Upper lobe of right lung (tissue), 1 donor: Measurements from ENCODE around the gene COQ5. TPM values are rescaled to one million over a fixed set of nuclear protein-coding genes. Genes with fewer than 3 reads are reported as not detected.
"Not testable (repeated sequence)": the region's sequence is repeated elsewhere in the genome, so short reads cannot be mapped to it uniquely, and the experiment has no call there.

Source experiments
- ATAC-seq: fragments of 200-7000 bp; cut with Tn5 transposase; one replicate; pipeline ENCODE4 v1.9.1; 2020; ENCODE audit warnings: mild to moderate bottlenecking, moderate library complexity
- DNase-seq: peaks from one replicate; pipeline ENCODE4 v3.0.0-alpha.2; 2020
- H3K27ac ChIP-seq: fragments of 200-600 bp; one replicate; pipeline ENCODE4 v1.8.0; 2022
- H3K27me3 ChIP-seq: fragments of 200-600 bp; one replicate; pipeline ENCODE4 v1.8.0; 2022; ENCODE audit warnings: mild to moderate bottlenecking
- H3K36me3 ChIP-seq: fragments of 200-600 bp; one replicate; pipeline ENCODE4 v1.8.0; 2022
- H3K4me1 ChIP-seq: fragments of 200-600 bp; one replicate; pipeline ENCODE4 v1.8.0; 2022
- H3K4me3 ChIP-seq: fragments of 200-600 bp; one replicate; pipeline ENCODE4 v1.8.0; 2022; ENCODE audit warnings: mild to moderate bottlenecking
- H3K9me3 ChIP-seq: fragments of 200-600 bp; one replicate; pipeline ENCODE4 v1.8.0; 2022
- CTCF ChIP-seq: fragments of 200-600 bp; IDR thresholded peaks from one replicate; pipeline ENCODE4 v1.8.0; 2022; ENCODE audit warnings: antibody characterized with exemption
- intact Hi-C: fragments of 100-400 bp; cut with DNase I; formaldehyde crosslinking; loops from one replicate; pipeline ENCODE4 v1.11.0; 2022
- total RNA-seq: library from RNA; stranded (reverse); fragmentation: NEBNext Ultra II Directional; extraction: Animal tissue kit (Norgen Biotek cat#: 25700); gene quantifications from one replicate; pipeline ENCODE4 v1.2.1, GENCODE V29; 2021
- donor health status: DM: no; HTN: yes; CAD: no; lungs with severe emphysema.

Gene COQ5
- total RNA-seq, 1 donor from 2014 or later: 19.6 TPM

GRCh38 chr12:120534703-120535655, 6.0 kb upstream of the COQ5 start:
- ATAC-seq: peak; percentile 67
- H3K36me3 ChIP-seq: no peaks in the 10 kb centered on the region
- peaks cover 46% of the 10 kb centered on the region for H3K4me1 ChIP-seq
- peak overlapping the region; percentile 87 for H3K4me3 ChIP-seq
- DNase-seq: peak; percentile 77
- peak overlapping the region; percentile 91 for H3K27ac ChIP-seq
- no peaks in the 10 kb centered on the region for H3K27me3 ChIP-seq
- TF ChIP-seq CTCF: peak; percentile 12
- H3K9me3 ChIP-seq: no peaks in the 10 kb centered on the region
- intact Hi-C loops: no loop called here

DNA sequence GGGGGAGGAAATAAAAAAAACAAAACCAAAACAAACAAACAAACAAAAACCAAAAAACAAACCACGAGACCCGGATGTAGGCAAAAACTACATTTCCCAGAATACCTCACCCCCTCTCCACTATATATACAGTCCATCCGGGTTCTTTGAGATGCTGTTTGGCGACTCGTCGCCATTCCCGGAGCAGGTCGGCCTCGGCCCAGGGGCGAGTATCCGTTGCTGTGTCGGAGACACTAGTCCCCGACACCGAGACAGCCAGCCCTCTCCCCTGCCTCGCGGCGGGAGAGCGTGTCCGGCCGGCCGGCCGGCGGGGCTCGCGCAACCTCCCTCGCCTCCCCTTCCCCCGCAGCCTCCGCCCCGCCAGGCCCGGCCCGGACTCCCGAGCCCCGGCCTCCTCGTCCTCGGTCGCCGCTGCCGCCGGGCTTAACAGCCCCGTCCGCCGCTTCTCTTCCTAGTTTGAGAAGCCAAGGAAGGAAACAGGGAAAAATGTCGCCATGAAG, 5.3 kb upstream of the COQ5 start, which contains the start of gene RNF10:
TSS of gene RNF10 (plus strand) at position 154 of the 500 bp plus-strand sequence. CDS start 456 bp downstream, outside the sequence.
- no peak for TF ChIP-seq CTCF
- peak within 1 kb of the TSS; percentile 91 for H3K27ac ChIP-seq
- H3K36me3 ChIP-seq: no peaks in the 10 kb centered on the region
- peaks cover 44% of the 10 kb centered on the region for H3K4me1 ChIP-seq
- no peaks in the 10 kb centered on the region for H3K27me3 ChIP-seq
- DNase-seq (peak; percentile 83), ATAC-seq (peak; percentile 87)
- intact Hi-C loops: no loop called here
- no peaks in the 10 kb centered on the region for H3K9me3 ChIP-seq
- peak within 1 kb of the TSS; percentile 87 for H3K4me3 ChIP-seq

- Histone ChIP-seq H3K36me3 (no peaks in the 10 kb centered on the region), H3K27ac (no peak overlapping the region), H3K27me3 (no peaks in the 10 kb centered on the region), H3K4me3 (no peak overlapping the region), H3K4me1 (peaks cover 36% of the 10 kb centered on the region), H3K9me3 (no peaks in the 10 kb centered on the region)
- no peak for TF ChIP-seq CTCF
- ATAC-seq (no peak), DNase-seq (no peak)
- intact Hi-C loops: no loop called here
Observed at GRCh38 chr12:120532701-120533238, 3.8 kb upstream of the COQ5 start.

DNA sequence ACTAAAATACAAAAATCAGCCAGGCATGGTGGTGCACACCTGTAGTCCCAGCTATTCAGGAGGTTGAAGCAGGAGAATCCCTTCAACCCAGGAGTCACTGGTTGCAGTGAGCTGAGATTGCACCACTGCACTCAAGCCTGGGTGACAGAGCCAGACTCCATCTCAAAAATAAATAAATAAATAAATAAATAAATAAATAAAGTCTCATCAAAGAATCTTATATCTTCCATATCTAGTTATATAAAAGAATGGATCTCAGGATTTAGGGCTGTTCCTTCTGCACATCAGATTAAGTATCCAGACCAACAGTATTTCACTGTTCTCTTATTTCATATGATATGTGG, 1.4 kb upstream of the COQ5 start:
- Histone ChIP-seq H3K4me3 (peak overlapping the region; percentile 83), H3K27ac (peak overlapping the region; percentile 97)
- not testable (repeated sequence) for ATAC-seq

DNA sequence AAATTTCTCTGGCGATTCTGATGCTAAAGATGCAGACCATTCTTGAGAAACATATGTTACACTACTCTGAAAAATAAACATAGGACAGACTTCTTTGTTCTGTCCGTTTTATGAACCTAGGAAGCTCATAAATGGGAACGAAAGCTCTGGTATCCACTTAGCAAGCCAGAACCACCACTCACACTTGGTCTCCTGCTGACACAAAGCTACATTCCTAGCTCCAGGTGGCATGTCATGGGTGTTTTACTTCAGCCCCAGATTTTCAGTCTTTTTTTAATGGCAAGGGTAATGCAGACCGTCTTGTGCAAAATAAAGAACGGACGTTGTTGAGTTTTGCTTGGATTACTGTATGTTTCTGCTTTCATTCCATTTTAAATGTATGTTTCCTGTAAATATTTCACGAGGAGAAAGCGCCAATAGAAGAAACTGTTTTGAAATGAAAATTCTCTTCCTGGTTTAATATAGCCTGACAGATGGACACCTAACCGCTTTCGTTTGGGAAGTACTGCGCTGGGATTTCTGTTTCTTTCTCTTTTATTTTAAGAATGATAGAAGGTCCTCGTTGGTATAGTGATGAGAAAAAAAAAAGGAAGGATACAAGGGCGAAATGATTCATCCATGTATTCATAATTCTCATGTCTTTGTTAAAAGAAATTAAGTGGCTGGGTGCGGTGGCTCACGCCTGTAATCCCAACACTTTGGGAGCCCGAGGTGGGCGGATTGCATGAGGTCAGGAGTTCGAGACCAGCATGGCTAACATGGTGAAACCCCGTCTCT, 871 bp upstream of the COQ5 start:
- Histone ChIP-seq H3K36me3 (no peaks in the 10 kb centered on the region), H3K27me3 (no peaks in the 10 kb centered on the region), H3K9me3 (no peaks in the 10 kb centered on the region), H3K27ac (peak overlapping the region; percentile 97), H3K4me1 (peaks cover 14% of the 10 kb centered on the region), H3K4me3 (peak overlapping the region; percentile 83)
- no peak for TF ChIP-seq CTCF
- peak; percentile 43 for ATAC-seq
- intact Hi-C loops: no loop called here
- DNase-seq: no peak

More for the DNA sequence above, 1.4 kb upstream of the COQ5 start:
- H3K9me3 ChIP-seq, H3K36me3 ChIP-seq, H3K27me3 ChIP-seq, intact Hi-C loops, DNase-seq: not testable (repeated sequence)
- peaks cover 14% of the 10 kb centered on the region for H3K4me1 ChIP-seq
